Endothelial cell of umbilical vein (primary cell): ENCODE measurements around the gene HNRNPH3.
A peak's percentile ranks its signal among the peaks of the same experiment; 100 is the strongest.

Experiments used
- CTCF ChIP-seq, 2 donors: IDR thresholded peaks; 1 replicate in 1 of 2; 2 replicates in 1 of 2; pipeline ENCODE4 v1.5.1; 2011; ENCODE audit warnings: low read length in 2 of 2, mild to moderate bottlenecking in 2 of 2, moderate library complexity in 2 of 2, control low read depth in 1 of 2, inconsistent platforms in 1 of 2, low read depth in 1 of 2; ENCODE audit not compliant: insufficient read depth in 1 of 2; ENCODE audit errors: extremely low read depth in 1 of 2
- POLR2A ChIP-seq: IDR thresholded peaks from 2 replicates; pipeline ENCODE4 v1.6.1; 2012; ENCODE audit warnings: low read depth, mild to moderate bottlenecking, control low read depth, low read length

- TF ChIP-seq CTCF (IDR thresholded peaks at IDR 0.05; ENCODE audit: extremely low read depth in 1 of 2, insufficient read depth in 1 of 2, low read depth in 1 of 2, low read length in 2 of 2) (peak; percentile 62 to 81), POLR2A (no peak)
Measured at GRCh38 chr10:68348265-68348741, 16.4 kb downstream of the HNRNPH3 start.
